GM18868 (cell line): ENCODE data around the gene COPE.

Source experiments
- ATAC-seq: cut with Tn5 transposase; IDR thresholded peaks from one replicate; pipeline ENCODE4 v1.9.1; 2021; ENCODE audit warnings: mild to moderate bottlenecking, moderate library complexity; ENCODE audit not compliant: unreplicated experiment

COPE gene

GRCh38 chr19:18853755-18854427 is 65.3 kb downstream of the COPE start:
- no peak for ATAC-seq

- no peak for ATAC-seq
Observed at GRCh38 chr19:18852648-18853047, 66.5 kb downstream of the COPE start.

GRCh38 chr19:18851673-18852325 is 67.4 kb downstream of the COPE start:
- no peak for ATAC-seq

GRCh38 chr19:18850471-18851375 is 68.5 kb downstream of the COPE start:
- no peak for ATAC-seq

- no peak for ATAC-seq
Observed at GRCh38 chr19:18849838-18850400, 69.3 kb downstream of the COPE start.
